ENCODE data around the gene WNT11. TPM values are rescaled to one million over a fixed set of nuclear protein-coding genes. Genes with fewer than 3 reads are reported as not detected.

The WNT11 gene
- polyA plus RNA-seq, 4 donors: 2.1 to 7.3 (median 3.9) TPM

DNA sequence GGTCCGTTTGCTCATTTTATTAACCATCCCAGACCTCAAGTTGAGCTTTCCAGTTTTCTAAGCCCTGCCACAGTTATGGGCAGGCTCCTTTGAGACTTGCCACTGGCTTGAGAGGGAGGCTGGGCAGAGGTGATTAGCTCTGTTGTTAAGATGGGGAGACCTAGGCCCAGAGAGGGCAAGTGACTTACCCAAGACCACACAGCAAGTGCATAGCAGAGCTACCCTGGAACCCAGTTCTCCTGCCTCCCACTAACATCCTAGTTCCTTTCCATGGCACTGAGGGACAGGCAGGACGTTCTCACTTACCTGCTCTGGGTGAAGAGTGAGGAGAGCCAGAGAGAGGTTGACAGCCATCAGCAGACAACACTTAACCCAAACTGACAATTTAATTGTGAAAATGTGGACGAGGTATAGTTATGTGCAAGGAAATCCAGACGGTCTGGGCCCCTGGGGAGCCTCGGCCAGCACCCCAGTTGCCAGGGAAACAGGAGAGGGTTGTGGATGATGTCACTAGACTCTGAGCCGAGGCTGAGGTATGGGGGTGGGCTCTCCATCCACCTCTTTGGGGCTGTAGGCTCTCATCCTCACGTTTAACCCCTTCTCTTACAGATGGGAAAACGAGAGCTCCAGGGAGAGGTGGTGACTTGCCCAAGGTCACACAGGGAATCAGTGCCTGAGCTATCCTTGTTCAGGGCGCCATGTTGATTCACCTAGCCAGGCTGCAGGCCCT, 12.3 kb upstream of the WNT11 start:
- FAIRE-seq: no peak
- Histone ChIP-seq H3K27ac (ENCODE audit: low read depth in 1 of 3, low read length in 2 of 3) (no peak overlapping the region), H3K4me3 (ENCODE audit: low read depth in 1 of 3, low read length in 3 of 3) (no peak overlapping the region), H3K4me1 (ENCODE audit: control insufficient read depth in 3 of 3, insufficient read depth in 2 of 3, low read depth in 1 of 3, low read length in 2 of 3) (no peaks in the 10 kb centered on the region), H3K36me3 (ENCODE audit: control insufficient read depth in 3 of 3, insufficient read depth in 2 of 3, low read depth in 1 of 3, low read length in 3 of 3) (no peaks in the 10 kb centered on the region), H3K27me3 (ENCODE audit: control insufficient read depth in 3 of 3, insufficient read depth in 3 of 3, low read length in 3 of 3) (peaks cover 0 to 2% (median 0%) of the 10 kb centered on the region in 3 donors), H3K9me3 (ENCODE audit: control insufficient read depth in 2 of 2, insufficient read depth in 1 of 2, low read depth in 1 of 2, low read length in 1 of 2) (no peaks in the 10 kb centered on the region)
- no peak for DNase-seq
- 55 to 60% (median 58%) methylated on average over 9 of the region's 9 CpGs for WGBS, 3 donors

DNA sequence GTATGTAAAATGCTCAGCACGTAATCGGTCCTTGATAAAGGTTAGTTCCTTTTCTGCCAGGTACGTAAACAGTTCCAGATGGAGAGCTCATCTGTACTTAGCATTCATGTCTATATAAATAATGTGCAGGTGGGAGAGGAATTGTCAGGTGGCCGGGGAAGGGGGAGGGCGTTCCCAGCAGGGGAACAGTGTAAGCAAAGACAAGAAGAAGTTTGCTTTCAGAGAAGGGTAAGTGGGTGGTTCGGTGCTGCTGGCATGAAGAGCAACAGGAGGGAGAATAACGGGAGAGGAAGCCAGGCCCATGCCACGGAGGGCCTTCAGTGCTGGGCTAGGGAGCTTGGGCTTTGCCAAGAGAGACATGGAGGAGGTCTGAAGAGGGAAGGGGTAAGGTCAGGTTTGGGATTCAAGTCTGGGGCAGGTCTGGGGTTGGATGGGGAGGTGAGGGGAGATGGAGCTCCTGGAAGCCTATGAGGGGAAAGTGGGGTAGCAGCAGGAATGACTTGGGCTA, 11.4 kb upstream of the WNT11 start:
- H3K4me1 ChIP-seq (ENCODE audit: control insufficient read depth in 3 of 3, insufficient read depth in 2 of 3, low read depth in 1 of 3, low read length in 2 of 3): no peaks in the 10 kb centered on the region
- H3K36me3 ChIP-seq (ENCODE audit: control insufficient read depth in 3 of 3, insufficient read depth in 2 of 3, low read depth in 1 of 3, low read length in 3 of 3): no peaks in the 10 kb centered on the region
- H3K9me3 ChIP-seq (ENCODE audit: control insufficient read depth in 2 of 2, insufficient read depth in 1 of 2, low read depth in 1 of 2, low read length in 1 of 2): no peaks in the 10 kb centered on the region
- FAIRE-seq: no peak
- H3K27me3 ChIP-seq (ENCODE audit: control insufficient read depth in 3 of 3, insufficient read depth in 3 of 3, low read length in 3 of 3): peaks cover 0 to 11% (median 0%) of the 10 kb centered on the region in 3 donors
- no peak overlapping the region for H3K27ac ChIP-seq (ENCODE audit: low read depth in 1 of 3, low read length in 2 of 3)
- no peak overlapping the region for H3K4me3 ChIP-seq (ENCODE audit: low read depth in 1 of 3, low read length in 3 of 3)
- DNase-seq: no peak
- WGBS, 3 donors: 60 to 83% (median 63%) methylated on average over 8 of the region's 8 CpGs

- FAIRE-seq (no peak), DNase-seq (no peak)
- WGBS, 3 donors: 80 to 86% (median 81%) methylated on average over 9 of the region's 9 CpGs
Observed at GRCh38 chr11:76216536-76217325, 10.4 kb upstream of the WNT11 start.

GRCh38 chr11:76215941-76216340, 9.6 kb upstream of the WNT11 start:
- H3K9me3 ChIP-seq (ENCODE audit: control insufficient read depth in 2 of 2, insufficient read depth in 1 of 2, low read depth in 1 of 2, low read length in 1 of 2): no peaks in the 10 kb centered on the region
- no peaks in the 10 kb centered on the region for H3K36me3 ChIP-seq (ENCODE audit: control insufficient read depth in 3 of 3, insufficient read depth in 2 of 3, low read depth in 1 of 3, low read length in 3 of 3)
- no peak overlapping the region for H3K27ac ChIP-seq (ENCODE audit: low read depth in 1 of 3, low read length in 2 of 3)
- H3K27me3 ChIP-seq (ENCODE audit: control insufficient read depth in 3 of 3, insufficient read depth in 3 of 3, low read length in 3 of 3): peaks cover 0 to 29% (median 7%) of the 10 kb centered on the region in 3 donors
- FAIRE-seq (no peak), DNase-seq (no peak)
- 59 to 81% (median 80%) methylated on average over 6 of the region's 6 CpGs for WGBS, 3 donors
- H3K4me1 ChIP-seq (ENCODE audit: control insufficient read depth in 3 of 3, insufficient read depth in 2 of 3, low read depth in 1 of 3, low read length in 2 of 3): peaks cover 0 to 5% (median 1%) of the 10 kb centered on the region in 3 donors
- H3K4me3 ChIP-seq (ENCODE audit: low read depth in 1 of 3, low read length in 3 of 3): no peak overlapping the region

More at GRCh38 chr11:76216536-76217325, 10.4 kb upstream of the WNT11 start:
- Histone ChIP-seq H3K9me3 (ENCODE audit: control insufficient read depth in 2 of 2, insufficient read depth in 1 of 2, low read depth in 1 of 2, low read length in 1 of 2) (no peaks in the 10 kb centered on the region), H3K27ac (ENCODE audit: low read depth in 1 of 3, low read length in 2 of 3) (no peak overlapping the region), H3K36me3 (ENCODE audit: control insufficient read depth in 3 of 3, insufficient read depth in 2 of 3, low read depth in 1 of 3, low read length in 3 of 3) (no peaks in the 10 kb centered on the region), H3K27me3 (ENCODE audit: control insufficient read depth in 3 of 3, insufficient read depth in 3 of 3, low read length in 3 of 3) (peaks cover 0 to 21% (median 1%) of the 10 kb centered on the region in 3 donors), H3K4me1 (ENCODE audit: control insufficient read depth in 3 of 3, insufficient read depth in 2 of 3, low read depth in 1 of 3, low read length in 2 of 3) (no peaks in the 10 kb centered on the region), H3K4me3 (ENCODE audit: low read depth in 1 of 3, low read length in 3 of 3) (no peak overlapping the region)

GRCh38 chr11:76214968-76215548, 8.8 kb upstream of the WNT11 start:
- DNase-seq (no peak), FAIRE-seq (no peak)
- no peaks in the 10 kb centered on the region for H3K36me3 ChIP-seq (ENCODE audit: control insufficient read depth in 3 of 3, insufficient read depth in 2 of 3, low read depth in 1 of 3, low read length in 3 of 3)
- 79 to 83% (median 81%) methylated on average over 7 of the region's 7 CpGs for WGBS, 3 donors
- no peak overlapping the region for H3K4me3 ChIP-seq (ENCODE audit: low read depth in 1 of 3, low read length in 3 of 3)
- no peak overlapping the region for H3K27ac ChIP-seq (ENCODE audit: low read depth in 1 of 3, low read length in 2 of 3)
- peaks cover 0 to 33% (median 7%) of the 10 kb centered on the region in 3 donors for H3K27me3 ChIP-seq (ENCODE audit: control insufficient read depth in 3 of 3, insufficient read depth in 3 of 3, low read length in 3 of 3)
- H3K9me3 ChIP-seq (ENCODE audit: control insufficient read depth in 2 of 2, insufficient read depth in 1 of 2, low read depth in 1 of 2, low read length in 1 of 2): no peaks in the 10 kb centered on the region
- peaks cover 0 to 8% (median 3%) of the 10 kb centered on the region in 3 donors for H3K4me1 ChIP-seq (ENCODE audit: control insufficient read depth in 3 of 3, insufficient read depth in 2 of 3, low read depth in 1 of 3, low read length in 2 of 3)

DNA sequence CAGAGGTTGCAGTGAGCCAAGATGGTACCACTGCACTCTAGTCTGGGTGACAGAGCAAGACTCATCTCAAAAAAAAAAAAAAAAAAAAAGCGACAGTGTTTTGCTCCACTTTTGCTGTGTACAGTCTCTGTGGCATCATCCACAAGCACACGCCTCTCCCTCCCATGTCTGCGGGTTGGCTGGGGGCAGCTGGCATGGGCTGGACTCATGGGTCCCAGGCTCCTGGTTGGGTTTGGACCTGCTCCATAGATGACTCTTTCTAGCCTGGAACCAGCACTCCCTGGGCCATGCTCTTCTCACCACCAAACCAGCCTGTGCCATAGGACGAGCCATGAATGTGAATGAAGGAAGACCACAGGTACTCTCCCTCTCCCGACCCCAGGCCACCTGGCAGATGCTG, 7.9 kb upstream of the WNT11 start:
- peaks cover 0 to 41% (median 7%) of the 10 kb centered on the region in 3 donors for H3K27me3 ChIP-seq (ENCODE audit: control insufficient read depth in 3 of 3, insufficient read depth in 3 of 3, low read length in 3 of 3)
- H3K27ac ChIP-seq (ENCODE audit: low read depth in 1 of 3, low read length in 2 of 3): no peak overlapping the region
- H3K9me3 ChIP-seq (ENCODE audit: control insufficient read depth in 2 of 2, insufficient read depth in 1 of 2, low read depth in 1 of 2, low read length in 1 of 2): no peaks in the 10 kb centered on the region
- peaks cover 0 to 12% (median 7%) of the 10 kb centered on the region in 3 donors for H3K4me1 ChIP-seq (ENCODE audit: control insufficient read depth in 3 of 3, insufficient read depth in 2 of 3, low read depth in 1 of 3, low read length in 2 of 3)
- no peak overlapping the region for H3K4me3 ChIP-seq (ENCODE audit: low read depth in 1 of 3, low read length in 3 of 3)
- DNase-seq: no peak
- no peak for FAIRE-seq
- no peaks in the 10 kb centered on the region for H3K36me3 ChIP-seq (ENCODE audit: control insufficient read depth in 3 of 3, insufficient read depth in 2 of 3, low read depth in 1 of 3, low read length in 3 of 3)
- WGBS, 3 donors: 68 to 94% (median 92%) methylated on average over 4 to 5 of the region's 5 CpGs

DNA sequence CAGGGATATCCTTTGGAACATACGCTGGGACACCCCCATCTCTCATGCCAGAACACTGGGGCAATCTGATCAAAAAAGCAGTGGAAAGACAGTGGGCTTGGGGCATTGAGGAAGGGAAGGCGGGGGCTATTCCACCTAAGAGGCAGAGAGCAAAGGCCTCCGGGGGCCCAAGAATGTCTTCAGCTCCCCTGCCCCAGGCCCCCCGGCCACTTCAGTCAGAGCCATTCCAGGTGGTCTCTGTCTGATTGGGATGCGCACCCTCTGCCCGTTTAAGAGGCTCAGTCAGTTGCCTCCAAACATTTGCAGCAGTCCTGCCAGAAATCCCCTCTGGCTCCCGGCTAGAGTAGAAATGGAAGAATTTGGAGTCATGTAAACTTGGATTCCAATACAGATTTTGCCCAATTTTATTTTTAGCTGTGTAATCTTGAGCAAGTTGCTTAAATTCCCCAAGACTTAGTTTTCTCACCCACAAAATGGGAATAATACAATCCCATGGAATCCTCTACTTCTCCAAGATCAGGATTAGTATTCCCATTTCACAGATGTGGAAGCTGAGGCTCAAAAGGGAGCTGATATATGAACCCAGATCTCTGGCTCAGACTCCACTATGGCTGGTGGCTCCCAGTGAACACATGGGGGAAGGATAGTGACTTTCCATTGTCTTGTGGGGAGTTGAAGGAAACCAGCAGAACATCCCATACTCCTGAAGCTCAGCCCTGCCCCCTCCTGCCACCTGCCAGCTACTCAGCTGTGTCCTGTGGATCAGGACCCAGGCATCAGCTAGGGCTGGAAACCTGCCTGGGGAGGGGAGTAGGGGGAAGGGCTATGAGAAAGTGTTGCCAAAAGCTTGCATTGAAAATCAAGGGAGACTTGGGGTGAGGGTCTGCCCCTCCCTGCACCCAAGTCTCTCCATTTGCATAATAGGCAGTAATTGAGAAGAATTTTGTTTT, 6.1 kb upstream of the WNT11 start:
- Histone ChIP-seq H3K27me3 (ENCODE audit: control insufficient read depth in 3 of 3, insufficient read depth in 3 of 3, low read length in 3 of 3) (peaks cover 0 to 58% (median 7%) of the 10 kb centered on the region in 3 donors), H3K4me3 (ENCODE audit: low read depth in 1 of 3, low read length in 3 of 3) (no peak overlapping the region), H3K36me3 (ENCODE audit: control insufficient read depth in 3 of 3, insufficient read depth in 2 of 3, low read depth in 1 of 3, low read length in 3 of 3) (no peaks in the 10 kb centered on the region), H3K4me1 (ENCODE audit: control insufficient read depth in 3 of 3, insufficient read depth in 2 of 3, low read depth in 1 of 3, low read length in 2 of 3) (peaks cover 0 to 26% (median 7%) of the 10 kb centered on the region in 3 donors), H3K9me3 (ENCODE audit: control insufficient read depth in 2 of 2, insufficient read depth in 1 of 2, low read depth in 1 of 2, low read length in 1 of 2) (peaks cover 0 to 1% of the 10 kb centered on the region in 2 donors), H3K27ac (ENCODE audit: low read depth in 1 of 3, low read length in 2 of 3) (no peak overlapping the region)
- 74 to 85% (median 85%) methylated on average over 7 of the region's 7 CpGs for WGBS, 3 donors
- no peak for DNase-seq
- FAIRE-seq: no peak

Measured in small intestine (tissue), 7 donors.